Small intestine (tissue), 7 donors: Measurements from ENCODE around the gene COX14. TPM values are rescaled to one million over a fixed set of nuclear protein-coding genes. Genes with fewer than 3 reads are reported as not detected.
A peak's percentile ranks its signal among the peaks of the same experiment; 100 is the strongest.

Experiments used
- DNase-seq, 2 donors: peaks; one replicate each; pipeline versions ENCODE4 v3.0.0 to v3.0.0-alpha.2; 2013
- FAIRE-seq: peaks from 2 replicates; lab custom pipeline; 2012; peaks lifted over from hg19 to GRCh38; lab: Jason Lieb, UNC
- H3K27ac ChIP-seq, 3 donors: one replicate each; pipeline ENCODE4 v1.5.1; 2013; ENCODE audit warnings: low read length in 2 of 3, mild to moderate bottlenecking in 2 of 3, control low read depth in 1 of 3, inconsistent platforms in 1 of 3, low read depth in 1 of 3, moderate library complexity in 1 of 3
- H3K27me3 ChIP-seq, 3 donors: one replicate each; pipeline ENCODE4 v1.6.1; 2013; ENCODE audit warnings: low read length in 3 of 3, inconsistent platforms in 1 of 3; ENCODE audit not compliant: control insufficient read depth in 3 of 3, insufficient read depth in 3 of 3
- H3K36me3 ChIP-seq, 3 donors: one replicate each; pipeline ENCODE4 v1.6.1; 2013; ENCODE audit warnings: low read length in 3 of 3, inconsistent platforms in 1 of 3, low read depth in 1 of 3, mild to moderate bottlenecking in 1 of 3, moderate library complexity in 1 of 3; ENCODE audit not compliant: control insufficient read depth in 3 of 3, insufficient read depth in 2 of 3
- H3K4me1 ChIP-seq, 3 donors: one replicate each; pipeline ENCODE4 v1.6.1; 2013; ENCODE audit warnings: low read length in 2 of 3, inconsistent platforms in 1 of 3, low read depth in 1 of 3, mild to moderate bottlenecking in 1 of 3, moderate library complexity in 1 of 3; ENCODE audit not compliant: control insufficient read depth in 3 of 3, insufficient read depth in 2 of 3
- H3K4me3 ChIP-seq, 3 donors: one replicate each; pipeline ENCODE4 v1.5.1; 2013; ENCODE audit warnings: low read length in 3 of 3, control low read depth in 1 of 3, inconsistent platforms in 1 of 3, low read depth in 1 of 3, mild to moderate bottlenecking in 1 of 3, moderate library complexity in 1 of 3
- H3K9me3 ChIP-seq, 2 donors: one replicate each; pipeline ENCODE4 v1.6.1; 2013; ENCODE audit warnings: low read depth in 1 of 2, low read length in 1 of 2; ENCODE audit not compliant: control insufficient read depth in 2 of 2, insufficient read depth in 1 of 2
- WGBS, 3 donors: extraction: QIAGEN DNeasy Blood & Tissue Kit; methylation state at CpG; one replicate each; pipeline ENCODE4 v1.1.7; 2013; 5-methylcytosine and 5-hydroxymethylcytosine counted together
- polyA plus RNA-seq, 4 donors: library from polyadenylated mRNA; stranded (reverse) in 3 of 4; unstranded in 1 of 4; fragments of 200-250 nt in 3 of 4; fragments of 120-200 nt in 1 of 4; gene quantifications; one replicate each; pipeline versions ENCODE4 v1.2.1 to v1.2.3, GENCODE V29; 2013
- donor health status: healthy with polysubstance abuse.
- donor health status: control.
- donor health status: control.
- donor health status: Bipolar disorder and iron deficiency.
- donor health status: healthy.

Gene COX14
- polyA plus RNA-seq, 4 donors, result 61.9 to 236 (median 158) TPM

DNA sequence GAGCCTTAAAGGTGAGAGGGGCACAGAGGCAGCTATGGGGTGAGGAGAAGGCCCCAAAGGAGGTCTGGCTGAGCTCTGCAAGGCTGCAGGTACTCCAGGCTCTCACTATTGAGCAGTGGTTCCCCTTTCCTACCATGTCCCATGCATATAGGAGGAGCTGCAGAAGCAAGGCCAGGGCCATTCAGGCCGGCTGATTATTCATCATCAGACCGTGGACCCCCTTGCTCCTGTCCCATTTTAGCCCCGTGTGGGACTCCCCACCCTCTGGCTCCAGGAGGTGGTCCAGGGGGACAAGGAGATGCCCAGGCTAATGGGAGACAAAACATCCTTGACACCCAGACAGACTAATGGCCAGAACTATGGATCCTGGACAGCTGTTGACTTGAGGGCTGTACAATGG is 5.1 kb upstream of the COX14 start:
- FAIRE-seq (no peak), DNase-seq (no peak)
- whole genome bisulfite sequencing, 3 donors, result 73 to 82% (median 82%) methylated on average over 3 of the region's 3 CpGs
- Histone ChIP-seq H3K4me1 (peaks cover 2 to 87% (median 17%) of the 10 kb centered on the region in 3 donors), H3K27ac (peak overlapping the region in 2 of 3 donors; percentile 12 to 58), H3K4me3 (no peak overlapping the region), H3K27me3 (no peaks in the 10 kb centered on the region), H3K36me3 (peaks cover 0 to 61% (median 0%) of the 10 kb centered on the region in 3 donors), H3K9me3 (no peaks in the 10 kb centered on the region)

DNA sequence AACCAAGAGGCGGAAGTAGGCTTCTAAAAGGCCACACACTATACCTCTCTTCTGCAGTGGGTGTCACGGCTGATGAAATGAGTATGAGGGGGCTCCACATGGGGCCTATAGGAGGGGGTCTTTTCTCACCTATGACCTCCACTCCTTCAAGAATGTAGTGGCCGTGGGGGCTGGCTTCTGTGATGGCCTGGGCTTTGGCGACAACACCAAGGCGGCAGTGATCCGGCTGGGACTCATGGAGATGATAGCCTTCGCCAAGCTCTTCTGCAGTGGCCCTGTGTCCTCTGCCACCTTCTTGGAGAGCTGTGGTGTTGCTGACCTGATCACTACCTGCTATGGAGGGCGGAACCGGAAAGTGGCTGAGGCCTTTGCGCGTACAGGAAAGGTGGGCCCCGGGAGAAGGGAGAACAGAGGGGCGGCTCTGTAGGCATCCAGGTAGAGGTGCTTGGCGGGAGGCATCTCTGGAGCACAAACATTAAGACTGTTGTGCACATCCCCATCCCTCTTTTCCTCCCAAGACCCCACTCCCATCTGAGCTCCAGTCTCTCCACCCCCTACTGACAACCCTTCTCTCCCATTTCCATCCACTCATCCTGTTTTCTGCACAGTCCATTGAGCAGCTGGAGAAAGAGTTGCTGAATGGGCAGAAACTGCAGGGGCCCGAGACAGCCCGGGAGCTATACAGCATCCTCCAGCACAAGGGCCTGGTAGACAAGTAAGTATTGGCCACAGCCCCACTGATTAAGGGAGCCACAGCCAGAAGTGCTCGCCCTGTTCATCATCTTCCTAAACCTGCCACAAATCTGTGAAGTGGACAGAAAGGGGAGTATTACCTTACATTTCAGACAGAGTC is 4.4 kb upstream of the COX14 start:
- FAIRE-seq (no peak), DNase-seq (no peak)
- 95 to 97% (median 96%) methylated on average over 17 of the region's 17 CpGs for WGBS, 3 donors
- H3K27me3 ChIP-seq, result no peaks in the 10 kb centered on the region
- H3K9me3 ChIP-seq, result no peaks in the 10 kb centered on the region
- no peak overlapping the region for H3K4me3 ChIP-seq
- H3K27ac ChIP-seq, result peak overlapping the region; percentile 57 to 61 (median 58)
- peaks cover 2 to 79% (median 17%) of the 10 kb centered on the region in 3 donors for H3K4me1 ChIP-seq
- peaks cover 0 to 58% (median 0%) of the 10 kb centered on the region in 3 donors for H3K36me3 ChIP-seq

- Histone ChIP-seq H3K27me3 (no peaks in the 10 kb centered on the region), H3K36me3 (peaks cover 0 to 63% (median 0%) of the 10 kb centered on the region in 3 donors), H3K4me1 (peaks cover 2 to 76% (median 19%) of the 10 kb centered on the region in 3 donors), H3K27ac (peak overlapping the region; percentile 86 to 92 (median 92)), H3K9me3 (no peaks in the 10 kb centered on the region), H3K4me3 (no peak overlapping the region)
- DNase-seq (peak in 1 of 2 donors; percentile 14), FAIRE-seq (no peak)
- WGBS, 3 donors, result 89 to 91% (median 90%) methylated on average over 3 of the region's 3 CpGs
Measured at GRCh38 chr12:50109319-50109718, 2.7 kb upstream of the COX14 start.

- Histone ChIP-seq H3K4me3 (no peak overlapping the region), H3K27me3 (no peaks in the 10 kb centered on the region), H3K27ac (peak overlapping the region; percentile 86 to 92 (median 92)), H3K36me3 (peaks cover 0 to 63% (median 0%) of the 10 kb centered on the region in 3 donors), H3K4me1 (peaks cover 1 to 70% (median 19%) of the 10 kb centered on the region in 3 donors), H3K9me3 (no peaks in the 10 kb centered on the region)
- FAIRE-seq, result no peak
- WGBS, 3 donors, result 14 to 39% (median 28%) methylated on average over 8 of the region's 8 CpGs
- DNase-seq, result peak; percentile 92 to 98
Measured at GRCh38 chr12:50110127-50110761, 1.8 kb upstream of the COX14 start.

- Histone ChIP-seq H3K27me3 (no peaks in the 10 kb centered on the region), H3K27ac (peak overlapping the region; percentile 86 to 92 (median 92)), H3K9me3 (no peaks in the 10 kb centered on the region), H3K4me3 (no peak overlapping the region), H3K36me3 (peaks cover 0 to 63% (median 0%) of the 10 kb centered on the region in 3 donors), H3K4me1 (peaks cover 0 to 63% (median 19%) of the 10 kb centered on the region in 3 donors)
- 19 to 30% (median 28%) methylated on average over 7 of the region's 7 CpGs for WGBS, 3 donors
- FAIRE-seq (no peak), DNase-seq (peak; percentile 74 to 75)
Measured at GRCh38 chr12:50110762-50111351, 1.2 kb upstream of the COX14 start.

DNA sequence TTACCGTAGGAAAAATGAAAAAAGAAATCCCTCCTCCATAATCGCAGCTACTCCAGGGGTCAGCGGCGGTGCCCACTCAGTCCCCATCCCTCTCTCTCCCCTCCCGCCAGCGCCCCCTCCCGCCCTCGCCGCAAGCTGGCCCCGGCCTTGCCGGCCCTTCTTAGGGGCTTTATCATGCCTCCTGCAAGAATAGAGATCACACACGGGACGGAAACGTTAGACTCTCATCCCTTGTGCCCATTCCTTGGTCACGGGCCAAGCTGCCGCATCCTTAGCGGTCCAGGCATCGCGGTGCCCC is 692 bp upstream of the COX14 start:
- Histone ChIP-seq H3K27ac (peak overlapping the region; percentile 86 to 92 (median 92)), H3K4me3 (peak overlapping the region in 1 of 3 donors; percentile 14), H3K36me3 (peaks cover 0 to 62% (median 0%) of the 10 kb centered on the region in 3 donors), H3K4me1 (peaks cover 0 to 59% (median 16%) of the 10 kb centered on the region in 3 donors), H3K27me3 (no peaks in the 10 kb centered on the region), H3K9me3 (no peaks in the 10 kb centered on the region)
- DNase-seq (no peak), FAIRE-seq (no peak)
- WGBS, 3 donors, result 10 to 16% (median 12%) methylated on average over 19 of the region's 19 CpGs

DNA sequence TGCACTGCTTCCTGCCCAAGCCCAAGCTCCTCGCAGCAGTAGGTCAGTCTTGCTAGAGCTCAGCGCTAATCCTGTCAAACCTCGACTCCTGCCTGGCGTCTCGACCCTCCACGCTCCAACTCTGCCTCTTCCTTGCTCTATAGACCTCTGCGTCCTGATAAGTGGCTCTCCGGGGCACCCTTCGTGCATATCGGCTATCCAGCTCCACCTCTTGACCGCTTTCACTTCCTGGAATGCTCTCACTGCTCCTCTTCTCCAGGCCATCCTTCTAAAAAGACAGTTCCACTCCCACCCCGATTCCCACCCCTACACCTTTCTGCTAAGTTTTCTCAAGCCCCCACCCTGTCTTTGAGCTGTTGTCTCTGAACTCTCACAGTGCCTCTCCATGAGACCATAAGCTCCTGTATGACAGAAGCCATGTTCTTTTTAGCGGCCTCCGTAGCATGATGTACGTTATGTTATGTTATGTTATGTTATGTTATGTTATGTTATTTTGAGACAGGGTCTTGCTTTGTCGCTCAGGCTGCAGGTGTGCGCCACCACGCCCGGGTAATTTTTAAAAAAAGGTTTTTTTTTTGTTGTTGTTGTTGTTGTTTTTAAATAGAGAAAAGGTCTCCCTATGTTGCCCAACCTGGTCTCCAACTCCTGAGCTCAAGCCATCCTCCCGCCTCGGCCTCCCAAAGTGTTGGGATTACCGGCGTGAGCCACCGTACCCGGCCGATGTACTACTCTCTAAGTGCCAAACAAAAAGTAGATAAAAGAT is 601 bp downstream of the COX14 start:
- WGBS, 3 donors, result 2 to 17% (median 7%) methylated on average over 25 to 26 of the region's 26 CpGs
- peak in 1 of 2 donors; percentile 71 for DNase-seq

More for the DNA sequence above, 601 bp downstream of the COX14 start:
- peak overlapping the region; percentile 84 to 99 (median 86) for H3K27ac ChIP-seq
- H3K4me3 ChIP-seq, result peak overlapping the region; percentile 76 to 98 (median 83)
- no peak for FAIRE-seq
- H3K4me1 ChIP-seq, result peaks cover 3 to 50% (median 13%) of the 10 kb centered on the region in 3 donors
- peaks cover 0 to 59% (median 0%) of the 10 kb centered on the region in 3 donors for H3K36me3 ChIP-seq
- no peaks in the 10 kb centered on the region for H3K9me3 ChIP-seq
- no peaks in the 10 kb centered on the region for H3K27me3 ChIP-seq
